HL-60 (cell line): ENCODE results near the gene FAM219A.

Experiments
- CTCF ChIP-seq: IDR thresholded peaks from one replicate; pipeline ENCODE4 v1.5.1; 2011; ENCODE audit warnings: low read length, control low read depth, inconsistent platforms; ENCODE audit not compliant: insufficient read depth
- POLR2AphosphoS5 ChIP-seq: IDR thresholded peaks from 2 replicates; pipeline ENCODE4 v1.6.1; 2012; ENCODE audit warnings: low read depth
- REST ChIP-seq: IDR thresholded peaks from 2 replicates; pipeline ENCODE4 v1.6.1; 2012; ENCODE audit warnings: low read depth; ENCODE audit not compliant: insufficient replicate concordance

- TF ChIP-seq CTCF (no peak), POLR2AphosphoS5 (no peak), REST (no peak)
Measured at GRCh38 chr9:34370970-34371880, 87.1 kb downstream of the FAM219A start.
